GM12801 (cell line): ENCODE results near the gene FDX1.

ENCODE experiments used
- TF ChIP-seq, protein P1 (sequence below): IDR thresholded peaks from one replicate; pipeline ENCODE4 v1.5.1; 2011; ENCODE audit warnings: control low read depth; ENCODE audit not compliant: insufficient read length; ENCODE audit errors: extremely low read depth

The FDX1 gene

GRCh38 chr11:110467556-110467955 is 37.8 kb downstream of the FDX1 start:
- TF ChIP-seq, protein P1, sequence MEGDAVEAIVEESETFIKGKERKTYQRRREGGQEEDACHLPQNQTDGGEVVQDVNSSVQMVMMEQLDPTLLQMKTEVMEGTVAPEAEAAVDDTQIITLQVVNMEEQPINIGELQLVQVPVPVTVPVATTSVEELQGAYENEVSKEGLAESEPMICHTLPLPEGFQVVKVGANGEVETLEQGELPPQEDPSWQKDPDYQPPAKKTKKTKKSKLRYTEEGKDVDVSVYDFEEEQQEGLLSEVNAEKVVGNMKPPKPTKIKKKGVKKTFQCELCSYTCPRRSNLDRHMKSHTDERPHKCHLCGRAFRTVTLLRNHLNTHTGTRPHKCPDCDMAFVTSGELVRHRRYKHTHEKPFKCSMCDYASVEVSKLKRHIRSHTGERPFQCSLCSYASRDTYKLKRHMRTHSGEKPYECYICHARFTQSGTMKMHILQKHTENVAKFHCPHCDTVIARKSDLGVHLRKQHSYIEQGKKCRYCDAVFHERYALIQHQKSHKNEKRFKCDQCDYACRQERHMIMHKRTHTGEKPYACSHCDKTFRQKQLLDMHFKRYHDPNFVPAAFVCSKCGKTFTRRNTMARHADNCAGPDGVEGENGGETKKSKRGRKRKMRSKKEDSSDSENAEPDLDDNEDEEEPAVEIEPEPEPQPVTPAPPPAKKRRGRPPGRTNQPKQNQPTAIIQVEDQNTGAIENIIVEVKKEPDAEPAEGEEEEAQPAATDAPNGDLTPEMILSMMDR, result no peak

DNA sequence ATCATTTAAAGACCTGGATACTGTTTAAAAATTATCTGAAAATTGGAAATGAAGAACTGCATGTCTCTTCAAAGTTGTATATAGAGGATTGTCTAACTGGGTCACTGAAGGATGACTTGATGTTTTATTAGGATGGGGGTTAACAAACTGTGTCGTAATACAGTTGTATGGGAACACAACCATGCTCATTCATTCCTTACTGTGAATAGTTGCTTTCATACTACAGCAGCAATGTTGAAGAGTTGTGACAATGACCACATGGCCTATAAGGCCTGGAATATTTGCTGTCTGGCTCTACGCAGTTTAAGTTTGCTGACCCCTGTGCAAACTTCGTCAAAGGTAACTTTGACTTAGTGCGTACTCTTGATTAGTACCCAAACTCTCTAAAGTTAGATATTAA is 38.4 kb downstream of the FDX1 start:
- TF ChIP-seq, protein P1, result no peak

GRCh38 chr11:110469127-110469526 is 39.4 kb downstream of the FDX1 start:
- TF ChIP-seq, protein P1, result no peak

- TF ChIP-seq, protein P1, result no peak
Measured at GRCh38 chr11:110470716-110471115, 41.0 kb downstream of the FDX1 start.

GRCh38 chr11:110471371-110471770 is 41.6 kb downstream of the FDX1 start:
- TF ChIP-seq, protein P1, result no peak

DNA sequence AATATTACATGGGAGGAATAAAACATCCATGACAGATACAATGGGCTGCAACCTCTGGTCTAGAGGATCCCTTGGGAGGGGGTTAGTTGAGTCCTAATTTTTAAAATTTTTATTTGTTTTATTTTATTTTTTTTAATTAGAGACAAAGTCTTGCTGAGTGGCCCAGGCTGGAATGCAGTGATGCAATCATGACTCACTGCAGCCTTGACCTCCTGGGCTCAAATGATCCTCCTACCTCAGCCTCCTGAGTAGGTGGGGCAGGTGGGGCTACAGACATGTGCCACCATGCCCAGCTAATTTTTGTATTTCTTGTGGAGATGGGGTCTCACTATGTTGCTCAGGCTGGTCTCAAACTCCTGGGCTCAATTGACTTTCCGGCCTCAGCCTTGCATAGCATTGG is 43.1 kb downstream of the FDX1 start:
- TF ChIP-seq, protein P1, result no peak

DNA sequence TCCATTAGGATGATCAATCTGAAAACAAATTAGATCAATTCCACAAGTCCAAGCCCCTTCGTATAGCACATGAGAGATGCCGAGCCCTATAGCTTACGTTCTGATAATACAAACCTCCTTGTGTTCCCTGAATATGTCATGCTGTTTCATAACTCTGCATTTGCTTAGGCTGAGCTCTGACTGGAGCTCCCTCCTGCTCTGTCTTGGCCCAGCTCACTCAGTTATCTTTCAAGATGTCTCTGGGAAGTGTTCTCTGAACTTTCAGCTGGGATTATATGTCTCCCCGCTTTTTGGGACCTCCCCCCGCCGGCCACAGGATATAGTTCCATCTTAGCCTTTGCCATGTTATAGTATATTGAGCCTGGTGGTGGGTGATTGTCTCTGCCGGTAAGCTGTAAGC is 44.0 kb downstream of the FDX1 start:
- TF ChIP-seq, protein P1, result no peak

GRCh38 chr11:110474578-110474977 is 44.8 kb downstream of the FDX1 start:
- TF ChIP-seq, protein P1, result no peak
